Hepatocyte (in vitro differentiated cells): ENCODE measurements around the gene REP15.

ENCODE experiments used
- CTCF ChIP-seq: fragments of 200-600 bp; sonication (generic); IDR thresholded peaks from 2 replicates; pipeline ENCODE4 v1.5.1; 2016; ENCODE audit warnings: antibody characterized with exemption, mild to moderate bottlenecking; ENCODE audit not compliant: poor library complexity
- EZH2 ChIP-seq: fragments of 200-600 bp; sonication (generic); IDR thresholded peaks from 2 replicates; pipeline ENCODE4 v1.6.1; 2016; ENCODE audit warnings: antibody characterized with exemption, mild to moderate bottlenecking, borderline replicate concordance
- EZH2phosphoT487 ChIP-seq: fragments of 200-600 bp; sonication (generic); IDR thresholded peaks from one replicate; pipeline ENCODE4 v1.6.1; 2018; ENCODE audit warnings: antibody characterized with exemption, mild to moderate bottlenecking, low read depth, moderate library complexity; ENCODE audit not compliant: unreplicated experiment, severe bottlenecking

- TF ChIP-seq CTCF (no peak), EZH2 (no peak), EZH2phosphoT487 (no peak)
Observed at GRCh38 chr12:27665704-27666103, 30.5 kb upstream of the REP15 start.
